Measurements from ENCODE around the gene EQTN.
A peak's percentile ranks its signal among the peaks of the same experiment; 100 is the strongest.

The EQTN gene

GRCh38 chr9:27297050-27297449, at the start of gene EQTN:
Gene EQTN, minus strand, starts transcription at chr9:27297150. Its CDS starts 95 bp downstream, at chr9:27297055.
- DNase-seq = no peak

- DNase-seq = no peak
Observed at GRCh38 chr9:27344776-27345175, 47.8 kb upstream of the EQTN start.

GRCh38 chr9:27341545-27342294, 44.8 kb upstream of the EQTN start:
- no peak for DNase-seq

- DNase-seq = no peak
Observed at GRCh38 chr9:27340961-27341511, 44.1 kb upstream of the EQTN start.

- DNase-seq = no peak
Observed at GRCh38 chr9:27340285-27340674, 43.3 kb upstream of the EQTN start.

- DNase-seq = no peak
Observed at GRCh38 chr9:27339661-27340284, 42.8 kb upstream of the EQTN start.

- DNase-seq = no peak
Observed at GRCh38 chr9:27338527-27338903, 41.6 kb upstream of the EQTN start.

GRCh38 chr9:27337833-27338526, 41.0 kb upstream of the EQTN start:
- no peak for DNase-seq

- DNase-seq = no peak
Observed at GRCh38 chr9:27337236-27337635, 40.3 kb upstream of the EQTN start.

- DNase-seq = no peak
Observed at GRCh38 chr9:27336829-27337228, 39.9 kb upstream of the EQTN start.

- DNase-seq = no peak
Observed at GRCh38 chr9:27336126-27336525, 39.2 kb upstream of the EQTN start.

- DNase-seq = no peak
Observed at GRCh38 chr9:27335075-27335474, 38.1 kb upstream of the EQTN start.

- DNase-seq = peak; percentile 60 to 63
Observed at GRCh38 chr9:27333241-27334052, 36.5 kb upstream of the EQTN start.

GRCh38 chr9:27331393-27331792, 34.4 kb upstream of the EQTN start:
- DNase-seq = no peak

- DNase-seq = no peak
Observed at GRCh38 chr9:27329291-27329690, 32.3 kb upstream of the EQTN start.

GRCh38 chr9:27328483-27328882, 31.5 kb upstream of the EQTN start:
- DNase-seq = no peak

GRCh38 chr9:27311184-27311583, 14.2 kb upstream of the EQTN start:
- DNase-seq = no peak

GRCh38 chr9:27310582-27310981, 13.6 kb upstream of the EQTN start:
- no peak for DNase-seq

- no peak for DNase-seq
Observed at GRCh38 chr9:27308691-27309390, 11.9 kb upstream of the EQTN start.

- DNase-seq = no peak
Observed at GRCh38 chr9:27304521-27304920, 7.6 kb upstream of the EQTN start.

- no peak for DNase-seq
Observed at GRCh38 chr9:27303219-27303618, 6.3 kb upstream of the EQTN start.

- no peak for DNase-seq
Observed at GRCh38 chr9:27293996-27294395, 3.0 kb downstream of the EQTN start.

All from NCI-H187 (cell line).